Pancreas (tissue), 10 donors: ENCODE measurements around the gene SMCR8. TPM values are rescaled to one million over a fixed set of nuclear protein-coding genes. Genes with fewer than 3 reads are reported as not detected.

Source experiments
- ATAC-seq, 4 donors: fragments of 200-7000 bp; cut with Tn5 transposase; one replicate each; pipeline versions ENCODE4 v1.8.0 to v1.9.1; 2020; ENCODE audit warnings: mild to moderate bottlenecking in 4 of 4, moderate library complexity in 4 of 4
- DNase-seq, 6 donors: peaks; one replicate each; pipeline ENCODE4 v3.0.0-alpha.2; 2020
- FAIRE-seq: peaks from 2 replicates; lab custom pipeline; 2012; peaks lifted over from hg19 to GRCh38; lab: Jason Lieb, UNC
- H3K27ac ChIP-seq, 4 donors: fragments of 200-600 bp; sonication (generic); 1 replicate in 3 of 4; 2 replicates in 1 of 4; pipeline versions ENCODE4 v1.5.0 to v1.8.0; 2020
- H3K27me3 ChIP-seq, 4 donors: fragments of 200-600 bp; one replicate each; pipeline ENCODE4 v1.8.0; 2021
- H3K36me3 ChIP-seq, 3 donors: fragments of 200-600 bp; sonication (generic) in 1 of 3; one replicate each; pipeline versions ENCODE4 v1.5.0 to v1.8.0; 2020 to 2021
- H3K4me1 ChIP-seq, 3 donors: fragments of 200-600 bp; one replicate each; pipeline ENCODE4 v1.8.0; 2021
- H3K4me3 ChIP-seq, 4 donors: fragments of 200-600 bp; sonication (generic) in 2 of 4; one replicate each; pipeline versions ENCODE4 v1.5.0 to v1.8.0; 2020 to 2021
- H3K9me3 ChIP-seq, 4 donors: fragments of 200-600 bp; one replicate each; pipeline ENCODE4 v1.8.0; 2021
- CTCF ChIP-seq, 4 donors: fragments of 200-600 bp; sonication (generic) in 3 of 4; IDR thresholded peaks; one replicate each; pipeline versions ENCODE4 v1.5.0 to v1.8.0; 2021; ENCODE audit warnings: antibody characterized with exemption in 4 of 4
- WGBS, 2 donors: extraction: QIAGEN DNeasy Blood & Tissue Kit; methylation state at CpG; one replicate each; pipeline ENCODE4 v1.1.7; 2013; 5-methylcytosine and 5-hydroxymethylcytosine counted together
- intact Hi-C, 3 donors: fragments of 100-400 bp; cut with DNase I; formaldehyde crosslinking; loops; one replicate each; pipeline versions ENCODE4 v1.11.1 to v1.14.2; 2022
- polyA plus RNA-seq, 2 donors: library from polyadenylated mRNA; stranded (reverse); fragments of 200-250 nt; gene quantifications; one replicate each; pipeline ENCODE4 v1.2.3, GENCODE V29; 2013
- total RNA-seq, 6 donors: library from RNA; stranded (reverse); fragmentation: NEBNext Ultra II Directional in 4 of 6; extraction: Animal tissue kit (Norgen Biotek cat#: 25700) in 4 of 6; gene quantifications; one replicate each; pipeline versions ENCODE4 v1.2.1 to v1.2.4, GENCODE V29; 2021 to 2023
- donor health status: healthy with polysubstance abuse.
- donor health status: DM: no; HTN: no; CAD: no; lungs with moderate emphysema.
- donor health status: DM: no; HTN: no; CAD: no.
- donor health status: control.
- donor health status: control.
- donor health status: Bipolar disorder and iron deficiency.
- donor health status: DM: yes; HTN: yes; CAD: no.
- donor health status: DM: no; HTN: no; CAD: no.
- donor health status: DM: no; HTN: no; CAD: no.
- donor health status: DM: yes; HTN: yes; CAD: no.

SMCR8 gene
- total and polyA plus RNA-seq, 8 donors: 2.7 to 11.5 (median 5.9) TPM

- Histone ChIP-seq H3K4me3 (no peak overlapping the region), H3K27me3 (no peaks in the 10 kb centered on the region), H3K9me3 (no peaks in the 10 kb centered on the region), H3K36me3 (peaks cover under 1 to 59% (median 18%) of the 10 kb centered on the region in 3 donors), H3K27ac (no peak overlapping the region), H3K4me1 (no peaks in the 10 kb centered on the region)
- intact Hi-C loops: no loop called here
- ATAC-seq (no peak), FAIRE-seq (no peak), DNase-seq (peak in 1 of 6 donors; percentile 1)
- no peak for TF ChIP-seq CTCF (IDR thresholded peaks at IDR 0.05)
- WGBS, 2 donors: 75 to 97% methylated on average over 1 of the region's 1 CpG
These were observed 38.0 kb upstream of the SMCR8 start for GRCh38 chr17:18277076-18277475.

- WGBS, 2 donors: 89 to 91% methylated on average over 3 of the region's 3 CpGs
- DNase-seq (no peak), FAIRE-seq (no peak), ATAC-seq (no peak)
- TF ChIP-seq CTCF (IDR thresholded peaks at IDR 0.05): no peak
- no peaks in the 10 kb centered on the region for H3K9me3 ChIP-seq
- peaks cover 4 to 71% (median 23%) of the 10 kb centered on the region in 3 donors for H3K36me3 ChIP-seq
- H3K27ac ChIP-seq: no peak overlapping the region
- H3K4me1 ChIP-seq: no peaks in the 10 kb centered on the region
- H3K4me3 ChIP-seq: no peak overlapping the region
- no peaks in the 10 kb centered on the region for H3K27me3 ChIP-seq
- intact Hi-C loops: no loop called here
These were observed 36.2 kb upstream of the SMCR8 start for GRCh38 chr17:18278867-18279266.

- Histone ChIP-seq H3K9me3 (no peaks in the 10 kb centered on the region), H3K27ac (no peak overlapping the region), H3K27me3 (no peaks in the 10 kb centered on the region), H3K36me3 (peaks cover 4 to 74% (median 23%) of the 10 kb centered on the region in 3 donors), H3K4me1 (no peaks in the 10 kb centered on the region), H3K4me3 (no peak overlapping the region)
- FAIRE-seq: no peak
- TF ChIP-seq CTCF (IDR thresholded peaks at IDR 0.05): no peak
- intact Hi-C loops: no loop called here
- WGBS, 2 donors: 95% methylated on average over 4 of the region's 4 CpGs
- peak in 1 of 6 donors; percentile 19 for DNase-seq
- no peak for ATAC-seq
These were observed 34.8 kb upstream of the SMCR8 start for GRCh38 chr17:18280249-18280648.

- Histone ChIP-seq H3K27me3 (no peaks in the 10 kb centered on the region), H3K4me3 (no peak overlapping the region), H3K9me3 (no peaks in the 10 kb centered on the region), H3K4me1 (no peaks in the 10 kb centered on the region), H3K27ac (no peak overlapping the region), H3K36me3 (peaks cover 7 to 74% (median 23%) of the 10 kb centered on the region in 3 donors)
- intact Hi-C loops: no loop called here
- ATAC-seq (no peak), FAIRE-seq (no peak), DNase-seq (peak in 1 of 6 donors; percentile 34)
- 51 to 58% methylated on average over 5 of the region's 5 CpGs for WGBS, 2 donors
- no peak for TF ChIP-seq CTCF (IDR thresholded peaks at IDR 0.05)
These were observed 34.2 kb upstream of the SMCR8 start for GRCh38 chr17:18280766-18281371.

GRCh38 chr17:18281788-18282187, 33.3 kb upstream of the SMCR8 start:
- TF ChIP-seq CTCF (IDR thresholded peaks at IDR 0.05): no peak
- H3K36me3 ChIP-seq: peaks cover 7 to 74% (median 23%) of the 10 kb centered on the region in 3 donors
- ATAC-seq (no peak), DNase-seq (peak in 1 of 6 donors; percentile 3), FAIRE-seq (no peak)
- intact Hi-C loops: no loop called here
- H3K4me1 ChIP-seq: no peaks in the 10 kb centered on the region
- no peaks in the 10 kb centered on the region for H3K9me3 ChIP-seq
- H3K27me3 ChIP-seq: no peaks in the 10 kb centered on the region
- H3K27ac ChIP-seq: no peak overlapping the region
- 94 to 95% methylated on average over 6 of the region's 6 CpGs for WGBS, 2 donors
- H3K4me3 ChIP-seq: no peak overlapping the region
